GM18907 (cell line): ENCODE data around the gene KIF16B.

ENCODE experiments used
- ATAC-seq: cut with Tn5 transposase; IDR thresholded peaks from one replicate; pipeline ENCODE4 v1.9.1; 2021; ENCODE audit warnings: mild to moderate bottlenecking, moderate library complexity; ENCODE audit not compliant: unreplicated experiment

Gene KIF16B

DNA sequence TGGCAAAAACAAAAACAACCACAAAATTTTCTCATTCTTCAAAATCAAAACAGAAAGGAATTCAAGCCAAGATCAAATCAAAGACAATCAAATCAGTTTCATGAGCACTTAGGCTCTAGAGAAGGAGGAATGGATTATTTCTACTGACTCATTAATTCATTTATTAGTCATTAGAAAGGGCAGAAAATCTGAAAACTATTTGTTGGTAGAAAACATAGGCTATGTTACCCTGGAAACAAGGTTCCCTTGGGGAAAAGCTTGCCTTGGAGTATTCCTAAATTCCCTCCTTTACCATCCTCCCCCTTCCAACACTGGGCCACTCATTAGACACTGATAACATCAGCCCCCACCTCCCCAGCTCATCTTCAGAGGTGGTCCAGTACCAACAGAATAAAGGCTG, 17.5 kb downstream of the KIF16B start:
- no peak for ATAC-seq

DNA sequence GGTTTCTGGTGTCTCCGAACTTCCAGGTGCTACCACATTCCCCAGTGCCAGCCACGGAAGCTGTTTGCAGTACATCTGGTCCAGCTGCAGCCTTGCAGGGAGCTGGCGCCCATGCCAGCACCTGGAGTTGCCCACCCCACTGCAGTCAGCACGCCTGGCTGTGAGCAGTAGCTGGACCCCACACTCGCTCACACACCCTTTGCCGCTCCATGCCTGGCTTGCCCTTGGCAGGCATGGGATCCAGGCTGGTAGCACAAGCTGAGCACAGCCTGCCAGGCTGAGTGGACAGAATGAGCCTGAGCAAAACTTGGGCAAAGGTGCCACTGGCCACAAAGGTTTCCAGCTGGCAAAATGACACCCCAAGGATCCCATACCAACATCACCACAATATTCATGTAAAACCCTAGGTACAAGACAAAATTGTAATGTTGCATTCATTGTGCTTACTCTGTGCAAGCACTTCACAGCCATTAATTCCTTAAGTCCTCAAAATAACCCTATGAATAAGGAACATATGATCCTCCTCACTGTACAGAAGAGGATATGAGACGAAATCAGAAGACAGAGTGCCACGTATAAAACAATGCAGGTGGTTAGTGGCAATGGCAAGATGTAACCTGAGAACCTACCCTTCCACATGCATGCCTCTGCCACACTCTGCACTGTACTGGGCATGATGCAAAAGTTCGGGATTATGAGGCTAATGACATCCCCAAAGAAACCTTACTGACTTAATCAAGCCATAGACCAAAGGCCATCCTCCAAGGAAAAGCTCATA, 18.3 kb downstream of the KIF16B start:
- ATAC-seq, result no peak

DNA sequence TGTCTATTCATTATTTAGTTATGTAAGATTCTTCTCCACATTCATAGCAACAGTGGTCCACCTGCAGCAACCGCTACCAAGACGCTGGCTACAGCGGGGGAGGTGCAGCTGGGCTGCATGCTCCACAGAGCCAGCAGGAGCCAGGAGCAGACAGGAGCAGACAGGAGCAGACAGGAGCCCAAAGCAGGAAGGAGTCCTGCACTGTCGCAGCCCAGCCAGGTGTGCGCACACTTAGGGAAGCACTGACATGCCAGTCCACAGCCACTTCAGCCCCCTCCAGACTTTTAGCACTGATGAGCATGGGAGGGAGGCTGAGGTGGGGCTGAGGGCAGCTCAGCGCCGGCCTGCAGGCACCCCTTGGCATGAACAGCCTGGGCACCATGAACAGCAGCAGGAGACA, 19.6 kb downstream of the KIF16B start:
- no peak for ATAC-seq

DNA sequence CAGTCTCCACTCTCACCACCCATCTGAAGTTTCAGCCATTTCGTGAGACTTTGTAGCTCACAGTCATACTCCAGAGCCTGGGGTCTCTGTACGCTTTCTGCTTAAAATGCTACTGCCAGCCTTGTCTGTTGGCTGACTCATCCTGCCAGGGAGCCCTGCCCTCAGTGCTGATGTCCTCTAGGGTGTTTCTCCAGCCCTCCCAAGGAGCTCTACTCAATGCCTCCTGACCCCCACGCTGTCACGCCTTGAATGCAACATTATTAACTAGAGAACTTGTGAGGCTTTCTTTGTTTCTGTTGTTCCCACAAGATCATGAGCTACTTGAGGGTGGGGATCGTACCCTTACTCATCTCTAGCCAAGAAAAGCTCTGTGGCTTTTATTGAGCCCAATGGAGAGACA, 20.1 kb downstream of the KIF16B start:
- no peak for ATAC-seq

DNA sequence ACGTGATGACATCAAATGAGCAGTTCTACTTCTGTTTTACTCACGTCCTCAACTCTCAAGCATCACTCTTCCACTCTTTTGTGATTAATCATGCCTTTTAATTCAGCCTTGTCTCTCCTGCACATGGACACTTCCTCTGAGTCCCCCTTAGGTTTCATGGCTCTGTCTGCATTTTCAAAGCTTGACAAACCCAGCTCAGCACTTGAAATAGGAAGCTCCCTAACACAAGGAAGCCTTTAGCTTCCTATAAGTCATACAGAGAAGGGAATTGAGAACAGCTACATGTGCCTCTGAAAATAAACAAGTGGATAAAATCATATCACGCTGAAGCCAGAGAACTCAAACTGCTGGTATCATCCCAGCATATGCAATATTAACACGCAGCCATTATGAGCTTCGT, 21.2 kb downstream of the KIF16B start:
- ATAC-seq, result no peak

DNA sequence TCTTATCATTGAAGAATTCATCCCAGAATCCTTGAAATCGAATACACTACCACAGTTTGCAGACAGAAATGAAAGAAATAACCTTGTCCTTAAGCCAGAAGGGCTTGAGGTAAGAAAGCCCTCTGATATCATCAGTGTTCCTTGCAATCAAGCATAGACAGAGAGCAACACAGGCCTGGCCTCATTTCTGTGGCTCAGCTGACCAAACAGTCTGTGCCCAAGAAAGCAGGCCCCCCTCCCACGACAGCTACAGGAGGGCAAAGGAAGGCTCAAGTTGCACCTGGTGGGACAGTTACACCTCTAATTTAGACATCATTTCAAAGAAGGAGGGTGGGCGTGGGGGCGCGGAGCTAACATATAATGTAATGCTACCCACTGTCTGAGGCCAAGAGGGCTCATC, 21.6 kb downstream of the KIF16B start:
- no peak for ATAC-seq

DNA sequence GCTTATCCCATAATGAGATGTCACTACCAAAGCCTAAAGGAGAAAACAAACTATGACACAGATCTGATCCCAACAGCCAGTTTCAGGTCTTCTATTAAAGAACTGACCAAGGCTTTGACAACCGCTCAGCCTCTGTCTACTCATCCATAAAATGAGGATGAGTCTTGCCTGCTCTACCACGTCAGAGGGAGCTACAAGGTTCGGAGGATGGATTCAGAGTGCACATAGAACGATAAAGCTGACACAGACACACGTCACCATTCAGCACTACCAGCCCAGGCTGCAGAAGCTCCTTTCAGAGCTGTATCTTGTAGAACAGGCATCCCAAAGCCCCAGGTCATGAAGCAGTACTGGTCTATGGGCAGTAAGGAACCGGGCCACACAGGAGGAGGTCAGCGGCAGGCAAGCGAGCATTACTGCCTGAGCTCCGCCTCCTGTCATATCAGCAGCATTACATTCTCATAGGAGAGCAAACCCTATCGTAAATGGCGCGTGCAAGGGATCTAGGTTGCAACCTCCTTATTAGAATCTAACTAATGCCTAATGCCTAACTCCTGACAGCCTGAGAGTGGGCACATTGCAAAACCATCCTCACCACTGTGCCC, 25.1 kb downstream of the KIF16B start:
- ATAC-seq, result no peak

DNA sequence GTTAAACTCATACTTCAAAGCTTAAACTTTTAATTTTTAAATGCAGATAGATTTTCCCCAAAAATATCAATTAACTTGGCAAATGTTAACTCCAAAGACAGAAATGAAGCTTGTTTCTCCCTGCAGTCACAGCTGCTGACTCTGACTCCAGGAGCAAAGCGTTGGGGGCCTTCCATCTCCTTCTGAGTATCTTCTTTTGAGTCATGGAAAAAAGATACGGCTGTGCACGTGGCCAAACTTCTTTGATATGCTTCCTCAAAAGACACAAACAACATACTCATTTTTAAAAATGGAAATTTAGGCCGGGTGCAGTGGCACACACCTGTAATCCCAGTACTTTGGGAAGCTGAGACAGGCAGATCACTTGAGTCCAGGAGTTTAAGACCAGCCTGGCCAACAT, 28.3 kb downstream of the KIF16B start:
- ATAC-seq, result no peak

DNA sequence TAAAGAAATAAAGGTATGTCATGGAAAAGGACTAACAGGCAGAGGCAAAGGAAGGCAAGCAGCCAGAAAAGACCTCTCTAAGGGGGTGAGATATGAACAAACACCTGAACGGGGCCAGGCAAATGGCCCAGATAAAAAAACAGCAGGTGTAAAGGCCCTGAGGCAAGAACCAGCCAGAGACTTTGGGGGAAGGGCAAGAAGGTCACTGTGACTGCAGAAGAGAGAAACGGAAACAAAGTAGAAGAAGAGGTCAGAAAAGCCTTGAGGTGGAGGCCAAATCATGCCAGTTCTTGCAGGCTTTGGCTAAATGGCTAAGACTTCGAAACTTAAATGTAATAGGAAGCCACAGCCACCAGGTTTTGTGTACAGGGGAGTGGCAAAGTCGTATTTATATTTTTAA, 30.8 kb downstream of the KIF16B start:
- ATAC-seq, result no peak

DNA sequence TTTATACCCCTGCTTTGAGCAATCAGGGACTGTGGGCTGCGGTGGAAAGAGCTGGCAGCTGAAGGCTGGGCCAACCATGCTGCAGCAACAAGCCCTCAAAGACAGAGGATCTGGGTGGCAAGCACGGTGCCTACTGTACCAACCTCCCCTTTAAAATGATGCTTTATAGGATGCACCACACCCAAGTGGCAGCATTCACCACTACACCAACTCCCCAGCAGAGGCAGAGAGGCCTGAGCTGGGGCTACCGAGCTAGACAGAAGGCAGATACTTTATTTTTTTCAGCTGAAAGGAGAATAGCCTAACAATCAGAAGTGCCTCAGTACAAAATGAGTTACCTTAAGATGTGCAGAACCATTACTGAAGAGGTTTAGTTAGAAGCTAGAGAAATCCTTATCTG, 31.4 kb downstream of the KIF16B start:
- no peak for ATAC-seq

DNA sequence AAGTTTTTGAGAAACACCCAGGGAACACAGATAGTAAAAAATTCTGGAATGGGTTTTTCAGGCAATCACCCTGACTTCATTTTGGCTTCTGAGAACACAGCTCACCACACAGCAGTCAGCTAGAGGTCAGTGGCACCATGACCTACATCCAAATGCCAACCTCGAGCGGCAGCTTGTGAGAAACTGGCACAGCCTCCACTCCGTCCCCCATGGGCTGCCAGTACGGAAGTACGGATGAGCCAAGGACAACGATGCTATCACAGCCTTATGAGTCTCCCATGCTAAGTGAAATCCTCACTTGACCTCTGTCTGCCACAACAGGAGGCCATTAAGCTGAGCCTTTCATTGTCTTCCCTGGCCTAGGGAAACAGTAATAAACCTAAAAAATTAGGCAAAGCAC, 32.0 kb downstream of the KIF16B start:
- no peak for ATAC-seq

DNA sequence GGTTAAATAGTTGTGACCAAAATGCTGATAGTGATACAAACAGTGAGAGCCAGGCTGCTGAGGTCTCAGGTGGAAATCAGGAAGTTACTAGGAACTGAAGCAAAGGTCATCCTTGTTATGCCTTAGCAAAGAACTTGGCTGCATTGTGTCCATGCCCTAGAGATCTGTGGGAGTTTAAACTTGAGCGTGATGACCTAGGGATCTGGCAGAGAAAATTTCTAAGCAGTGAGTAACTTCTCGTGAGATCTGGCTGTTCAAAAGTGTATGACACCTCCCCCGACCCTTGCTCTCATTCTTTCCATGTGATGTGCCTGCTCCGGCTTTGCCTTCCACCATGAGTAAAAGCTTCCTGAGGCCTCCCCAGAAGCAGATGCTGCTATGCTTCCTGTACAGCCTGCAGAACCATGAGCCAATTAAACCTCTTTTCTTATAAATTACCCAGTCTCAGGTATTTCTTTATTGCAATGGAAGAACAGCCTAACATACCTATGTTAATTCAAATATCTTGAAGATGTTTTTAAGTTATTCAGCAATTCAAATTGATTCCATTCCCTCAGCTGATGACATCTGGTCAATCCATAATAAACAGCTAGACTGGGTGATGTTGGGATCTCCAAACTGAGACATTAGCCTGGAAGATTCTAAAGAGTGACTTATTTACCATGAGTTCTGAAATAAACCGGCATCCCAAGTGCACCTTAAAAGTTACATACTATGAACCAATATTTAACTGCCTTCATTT, 33.8 kb downstream of the KIF16B start:
- ATAC-seq, result no peak

DNA sequence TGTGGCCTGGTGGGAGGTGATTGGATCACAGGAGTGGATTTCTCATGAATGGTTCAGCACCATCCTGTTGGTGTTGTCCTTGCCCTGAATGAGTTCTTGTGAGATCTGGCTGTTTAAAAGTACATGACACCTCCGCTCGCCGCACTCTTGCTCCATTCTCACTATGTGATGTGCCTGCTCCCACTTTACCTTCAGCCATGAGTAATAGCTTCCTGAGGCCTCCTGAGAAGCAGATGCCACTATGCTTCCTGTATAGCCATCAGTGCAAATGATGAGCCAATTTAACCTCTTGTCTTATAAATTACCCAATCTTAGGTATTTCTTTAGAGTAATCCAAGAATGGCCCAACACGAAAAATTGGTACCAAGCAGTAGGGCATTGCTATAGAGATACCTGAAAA, 34.5 kb downstream of the KIF16B start:
- no peak for ATAC-seq

DNA sequence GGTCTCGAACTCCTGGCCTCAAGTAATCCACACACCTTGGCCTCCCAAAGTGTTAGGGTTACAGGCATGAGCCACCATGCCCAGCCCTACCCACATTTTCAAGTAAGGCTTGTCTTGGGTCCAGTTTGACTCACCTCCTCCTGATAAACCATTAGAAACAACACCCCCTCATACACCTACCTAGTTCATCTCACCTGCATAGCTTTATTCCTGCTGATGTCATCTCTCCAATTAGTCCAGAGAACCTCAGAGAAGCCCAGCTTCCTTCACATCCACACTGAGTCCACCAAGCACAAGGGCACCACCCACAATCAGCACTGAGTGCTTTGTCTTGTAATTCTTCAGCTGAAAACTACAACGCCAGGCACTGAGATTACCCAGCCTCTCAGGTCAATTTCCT, 35.3 kb downstream of the KIF16B start:
- no peak for ATAC-seq

DNA sequence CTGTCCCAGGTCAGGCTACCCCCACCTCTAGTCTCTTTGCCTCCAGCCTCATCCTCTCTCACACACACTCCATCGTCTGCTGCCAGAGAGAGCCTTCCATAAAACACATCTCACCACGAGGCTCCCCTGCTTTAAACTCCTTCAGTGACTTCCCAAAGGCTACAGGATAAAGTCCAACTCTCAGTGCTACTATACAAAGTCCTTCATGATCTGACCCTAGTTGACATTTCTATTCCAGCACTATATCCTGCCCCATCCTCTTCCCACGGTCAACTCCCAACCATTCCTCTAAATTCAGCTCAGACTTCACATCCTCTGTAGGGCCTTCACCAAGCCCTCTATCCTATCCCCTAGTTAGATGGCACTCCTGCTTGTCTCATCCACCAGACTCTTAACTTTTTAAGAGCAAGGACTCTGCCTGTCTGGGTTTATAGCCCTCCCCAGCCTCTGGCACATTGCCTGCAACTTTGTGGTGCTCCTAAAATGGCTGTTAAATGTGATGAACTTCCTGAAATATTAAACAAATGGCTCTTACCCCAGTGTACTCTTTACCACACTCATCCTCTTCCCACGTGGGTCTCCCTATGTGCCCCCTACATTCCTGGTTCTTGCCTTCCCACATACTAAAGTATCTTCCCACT, 36.1 kb downstream of the KIF16B start:
- no peak for ATAC-seq

DNA sequence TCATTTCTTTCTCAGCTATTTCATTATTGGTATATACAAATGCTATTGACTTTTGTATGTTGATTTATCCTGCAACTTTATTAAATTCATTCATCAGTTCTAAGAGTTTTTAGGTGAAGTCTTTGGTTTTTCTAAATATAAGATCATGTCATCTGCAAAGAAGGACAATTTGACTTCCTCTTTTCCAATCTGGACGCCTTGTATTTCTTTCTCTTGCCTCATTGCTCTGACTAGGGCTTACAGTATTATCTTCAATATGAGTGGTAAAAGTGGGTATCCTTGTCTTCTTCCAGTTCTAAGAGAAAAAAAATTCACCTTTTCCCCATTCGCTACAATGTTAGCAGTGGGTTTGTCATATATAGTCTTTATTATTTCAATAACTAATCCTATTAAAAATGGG, 38.0 kb downstream of the KIF16B start:
- no peak for ATAC-seq

DNA sequence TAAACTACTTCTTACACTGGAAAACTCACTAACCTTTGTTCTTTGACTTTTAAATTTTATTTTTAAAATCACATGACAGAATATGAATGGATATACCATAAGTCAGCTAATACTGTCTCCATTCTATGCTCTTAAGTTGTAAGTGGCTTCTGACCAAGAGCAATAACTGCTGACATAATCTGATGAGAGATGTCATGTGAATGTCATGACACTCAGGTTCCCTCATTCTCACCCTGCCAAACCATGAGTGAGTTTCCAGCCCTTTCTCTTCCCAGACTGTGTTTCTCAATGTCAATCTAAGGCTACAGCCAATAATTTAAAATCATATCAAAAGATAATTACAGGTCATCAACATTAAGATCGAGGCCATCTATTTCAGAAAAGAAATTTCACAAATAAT, 39.7 kb downstream of the KIF16B start:
- no peak for ATAC-seq

DNA sequence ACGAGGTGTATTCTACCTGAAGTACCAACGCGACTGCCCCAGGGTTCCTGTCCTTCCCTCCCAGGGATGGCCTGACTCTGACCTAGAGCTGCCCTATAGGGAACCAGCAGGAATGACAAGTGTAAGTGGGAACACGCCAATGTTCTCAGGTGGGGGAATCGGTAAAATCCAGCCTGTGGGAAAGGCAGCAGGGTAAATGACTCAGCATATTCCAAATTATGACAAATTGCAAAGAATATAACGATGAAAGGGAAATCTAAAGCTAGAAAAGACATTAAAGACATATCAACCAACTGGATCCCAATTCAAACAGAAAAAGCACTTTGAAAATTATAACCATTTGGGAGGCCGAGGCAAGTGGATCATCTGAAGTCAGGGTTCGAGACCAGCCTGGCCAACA, 41.8 kb downstream of the KIF16B start:
- ATAC-seq, result no peak

DNA sequence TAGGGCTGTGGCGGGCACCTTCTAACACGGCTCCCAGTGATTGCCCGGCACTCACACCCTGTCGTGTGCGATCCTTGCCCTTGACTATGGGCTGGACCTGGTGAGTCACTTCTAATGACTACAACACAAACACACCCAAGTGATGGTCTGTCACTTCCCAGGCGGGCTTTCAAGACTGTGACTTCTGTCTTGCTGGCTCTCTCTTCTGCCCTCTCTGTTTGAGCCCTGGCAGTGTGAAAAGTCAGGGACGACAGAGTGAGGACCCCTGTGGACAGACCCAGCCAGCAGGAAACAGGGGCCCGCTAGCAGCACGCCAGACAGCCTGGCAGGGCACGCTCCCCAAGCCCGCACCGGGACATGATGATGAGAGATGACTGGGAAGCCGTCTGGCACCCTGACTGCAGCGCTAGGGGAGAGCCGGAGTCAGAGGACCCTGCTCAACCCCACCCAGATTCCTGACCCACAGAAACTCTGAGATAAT, 43.0 kb downstream of the KIF16B start:
- ATAC-seq, result no peak

DNA sequence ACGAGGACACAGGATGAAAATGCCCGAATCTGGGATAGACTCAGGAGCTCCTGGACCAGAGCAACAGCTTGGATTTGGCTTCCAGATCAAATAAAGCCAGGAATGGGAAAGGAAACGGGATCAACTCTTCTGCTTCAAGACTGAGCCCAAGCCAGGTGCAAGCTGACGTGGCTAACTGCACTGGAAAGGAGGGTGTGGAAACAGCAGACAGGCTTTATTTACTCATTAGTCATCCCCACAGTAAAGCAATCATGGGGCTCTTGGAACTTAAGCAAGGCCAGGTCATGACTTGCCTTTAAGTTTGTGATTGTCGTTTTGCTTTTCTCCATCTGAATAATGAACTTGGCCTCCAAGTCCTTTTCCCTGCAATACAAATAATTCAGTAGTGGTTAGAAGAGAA, 45.2 kb downstream of the KIF16B start:
- ATAC-seq, result no peak

DNA sequence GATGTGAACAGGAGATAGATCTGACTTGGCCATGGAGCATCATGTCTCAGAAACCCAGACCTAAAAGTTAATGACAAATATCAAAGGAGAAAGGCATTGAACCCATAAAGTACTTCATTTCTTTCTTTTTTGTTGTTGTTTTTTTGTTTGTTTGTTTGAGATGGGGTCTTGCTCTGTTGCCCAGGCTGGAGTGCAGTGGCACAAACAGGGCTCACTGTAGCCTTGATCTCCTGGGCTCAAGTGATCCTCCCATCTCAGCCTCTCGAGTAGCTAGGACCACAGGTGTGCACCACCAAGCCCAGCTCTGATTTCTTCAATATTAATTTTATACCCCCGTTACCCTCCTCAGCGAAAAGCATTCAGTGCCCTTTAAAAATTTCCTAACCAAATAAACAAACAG, 45.8 kb downstream of the KIF16B start:
- no peak for ATAC-seq
